GM12801 (cell line): Measurements from ENCODE around the gene DDX28.
"Not testable (repeated sequence)": the region's sequence is repeated elsewhere in the genome, so short reads cannot be mapped to it uniquely, and the experiment has no call there.

Source experiments
- CTCF ChIP-seq: IDR thresholded peaks from one replicate; pipeline ENCODE4 v1.5.1; 2011; ENCODE audit warnings: control low read depth; ENCODE audit not compliant: insufficient read length; ENCODE audit errors: extremely low read depth

DDX28 gene

GRCh38 chr16:67998779-67999688 lies 24.0 kb downstream of the DDX28 start, which contains the start of gene DPEP2:
Gene DPEP2, minus strand, starts transcription at chr16:67999484. Its CDS starts 6,272 bp downstream, at chr16:67993212.
- TF ChIP-seq CTCF: not testable (repeated sequence)

- no peak for TF ChIP-seq CTCF
Observed at GRCh38 chr16:67996666-67997065, 26.4 kb downstream of the DDX28 start.

- TF ChIP-seq CTCF: no peak
Observed at GRCh38 chr16:67995423-67995822, 27.6 kb downstream of the DDX28 start.

- no peak for TF ChIP-seq CTCF
Observed at GRCh38 chr16:67993207-67994039, 29.6 kb downstream of the DDX28 start.

- TF ChIP-seq CTCF: no peak
Observed at GRCh38 chr16:67992661-67993206, 30.3 kb downstream of the DDX28 start.

- TF ChIP-seq CTCF: no peak
Observed at GRCh38 chr16:67990018-67990386, 33.0 kb downstream of the DDX28 start.
